HCT116 (cell line): Measurements from ENCODE around the gene DNTT. TPM values are rescaled to one million over a fixed set of nuclear protein-coding genes. Genes with fewer than 3 reads are reported as not detected.

Source experiments
- ATAC-seq: fragments of 200-7000 bp; cut with Tn5 transposase; 2 replicates; pipeline ENCODE4 v1.9.1; 2020; ENCODE audit warnings: mild to moderate bottlenecking, moderate library complexity
- BruUV-seq: library from RNA; stranded (reverse); fragments of 400-500 nt; replicated peaks from 2 replicates; lab custom pipeline; 2021; lab: Mats Ljungman, UMichigan
- CTCF ChIA-PET: fragments of 300-600 bp; sonication (Branson Sonifier 250); formaldehyde crosslinking; loops from one replicate; lab custom pipeline; 2021; ENCODE audit warnings: antibody characterized with exemption; lab: Charles Lee
- POLR2A ChIA-PET: fragments of 300-600, 350-600 bp; sonication (Branson Sonifier 250); formaldehyde crosslinking; loops from one replicate; lab custom pipeline; 2021; ENCODE audit warnings: antibody characterized with exemption; lab: Charles Lee
- RAD21 ChIA-PET, 2 experiments: fragments of 300-600 bp; sonication (Branson Sonifier 250); formaldehyde crosslinking; loops; one replicate each; lab custom pipeline; 2023; ENCODE audit warnings: low total read pairs in 2 of 2; ENCODE audit not compliant: uncharacterized antibody in 2 of 2, unreplicated experiment in 2 of 2, low non-redundant PET in 1 of 2; lab: Charles Lee
- DNase-seq: peaks from one replicate; pipeline ENCODE4 v3.0.0-alpha.2; 2010; ENCODE audit warnings: low read depth, low spot score
- H2AFZ ChIP-seq: fragments of 200-600 bp; shearing (Covaris generic), sonication (generic); 2 replicates; pipeline ENCODE4 v1.6.1; 2017; ENCODE audit warnings: low read depth, mixed run types, mixed read lengths, antibody characterized with exemption, low read length; ENCODE audit not compliant: poor library complexity, severe bottlenecking
- H3K27ac ChIP-seq: 2 replicates; pipeline ENCODE4 v1.5.1; 2012; ENCODE audit warnings: low read depth, low read length
- H3K27me3 ChIP-seq: fragments of 200-600 bp; sonication (generic); 2 replicates; pipeline ENCODE4 v1.6.1; 2016; ENCODE audit warnings: mixed run types, low read length, mixed read lengths; ENCODE audit not compliant: insufficient read depth
- H3K36me3 ChIP-seq, 2 experiments: fragments of 200-500 bp in 1 of 2; fragments of 200-600 bp in 1 of 2; sonication (Bioruptor generic) in 1 of 2; sonication (generic) in 1 of 2; 2 replicates each; pipeline versions ENCODE4 v1.5.1 to v1.6.1; 2014 to 2016; ENCODE audit warnings: low read length in 2 of 2, inconsistent platforms in 1 of 2, mixed read lengths in 1 of 2, mixed run types in 1 of 2; ENCODE audit not compliant: insufficient read depth in 2 of 2, control insufficient read depth in 1 of 2
- H3K4me1 ChIP-seq, 2 experiments: fragments of 200-600 bp in 1 of 2; sonication (generic) in 1 of 2; 2 replicates each; pipeline versions ENCODE4 v1.5.1 to v1.6.1; 2012 to 2017; ENCODE audit warnings: low read length in 2 of 2, inconsistent platforms in 1 of 2, mild to moderate bottlenecking in 1 of 2, mixed read lengths in 1 of 2, mixed run types in 1 of 2, moderate library complexity in 1 of 2; ENCODE audit not compliant: insufficient read depth in 2 of 2, control insufficient read depth in 1 of 2
- H3K4me2 ChIP-seq: fragments of 200-600 bp; sonication (generic); 2 replicates; pipeline ENCODE4 v1.6.1; 2017; ENCODE audit warnings: mixed run types, low read length, mixed read lengths
- H3K4me3 ChIP-seq, 2 experiments: fragments of 200-600 bp in 1 of 2; sonication (generic) in 1 of 2; replicated peaks in 1 of 2; 2 replicates each; pipeline ENCODE4 v1.5.1; 2011 to 2016; ENCODE audit warnings: low read length in 2 of 2, control low read depth in 1 of 2, low read depth in 1 of 2, mild to moderate bottlenecking in 1 of 2, mixed read lengths in 1 of 2, mixed run types in 1 of 2
- H3K79me2 ChIP-seq: fragments of 200-600 bp; sonication (generic); 2 replicates; pipeline ENCODE4 v1.6.1; 2017; ENCODE audit warnings: mild to moderate bottlenecking, mixed run types, low read length, moderate library complexity, mixed read lengths; ENCODE audit not compliant: insufficient read depth
- H3K9ac ChIP-seq: fragments of 200-600 bp; sonication (generic); 2 replicates; pipeline ENCODE4 v1.6.1; 2016; ENCODE audit warnings: low read length, mixed read lengths
- H3K9me2 ChIP-seq: fragments of 200-600 bp; sonication (generic), shearing (Covaris generic); 2 replicates; pipeline ENCODE4 v1.6.1; 2017; ENCODE audit warnings: mixed run types, mild to moderate bottlenecking, moderate library complexity; ENCODE audit not compliant: insufficient read depth
- H3K9me3 ChIP-seq, 2 experiments: fragments of 200-500 bp in 1 of 2; fragments of 200-600 bp in 1 of 2; sonication (Bioruptor generic) in 1 of 2; sonication (generic) in 1 of 2; 2 replicates each; pipeline ENCODE4 v1.6.1; 2014 to 2017; ENCODE audit warnings: low read length in 2 of 2, mixed read lengths in 2 of 2, inconsistent platforms in 1 of 2, low read depth in 1 of 2, mild to moderate bottlenecking in 1 of 2, mixed run types in 1 of 2, moderate library complexity in 1 of 2; ENCODE audit not compliant: control insufficient read depth in 1 of 2, insufficient read depth in 1 of 2
- H4K20me1 ChIP-seq: fragments of 200-600 bp; sonication (generic), shearing (Covaris generic); 2 replicates; pipeline ENCODE4 v1.6.1; 2017; ENCODE audit warnings: mixed run types, mild to moderate bottlenecking, moderate library complexity; ENCODE audit not compliant: insufficient read depth
- ATF3 ChIP-seq: IDR thresholded peaks from 2 replicates; pipeline ENCODE4 v1.6.1; 2012
- CEBPB ChIP-seq: IDR thresholded peaks from 2 replicates; pipeline ENCODE4 v1.6.1; 2012; ENCODE audit warnings: low read depth
- CTCF ChIP-seq, 3 experiments: fragments of 200-600 bp in 1 of 3; sonication (generic) in 1 of 3; IDR thresholded peaks in 2 of 3; conservative IDR thresholded peaks in 1 of 3; 2 replicates each; pipeline ENCODE4 v1.5.1; 2012 to 2017; ENCODE audit warnings: low read depth in 2 of 3, low read length in 2 of 3, antibody characterized with exemption in 1 of 3, borderline replicate concordance in 1 of 3, control low read depth in 1 of 3, mild to moderate bottlenecking in 1 of 3, mixed read lengths in 1 of 3, mixed run types in 1 of 3, moderate library complexity in 1 of 3; ENCODE audit not compliant: insufficient read depth in 1 of 3
- EGR1 ChIP-seq: IDR thresholded peaks from 2 replicates; pipeline ENCODE4 v1.6.1; 2012; ENCODE audit warnings: low read depth
- ELF1 ChIP-seq: IDR thresholded peaks from 2 replicates; pipeline ENCODE4 v1.6.1; 2012; ENCODE audit warnings: low read depth, borderline replicate concordance
- EZH2 ChIP-seq: fragments of 200-600 bp; sonication (generic); IDR thresholded peaks from 2 replicates; pipeline ENCODE4 v1.6.1; 2017; ENCODE audit warnings: antibody characterized with exemption, mixed run types
- EZH2phosphoT487 ChIP-seq: fragments of 200-600 bp; IDR thresholded peaks from 2 replicates; pipeline ENCODE4 v1.6.1; 2018; ENCODE audit warnings: antibody characterized with exemption, borderline replicate concordance
- MAX ChIP-seq: IDR thresholded peaks from 2 replicates; pipeline ENCODE4 v1.6.1; 2012
- POLR2A ChIP-seq: IDR thresholded peaks from 2 replicates; pipeline ENCODE4 v1.7.0; 2011; ENCODE audit warnings: borderline replicate concordance; ENCODE audit not compliant: insufficient read depth, insufficient read length; ENCODE audit errors: extremely low read depth
- POLR2AphosphoS5 ChIP-seq: IDR thresholded peaks from 2 replicates; pipeline ENCODE4 v1.6.1; 2011; ENCODE audit warnings: mild to moderate bottlenecking, low read depth, low read length, moderate library complexity
- RAD21 ChIP-seq: IDR thresholded peaks from 2 replicates; pipeline ENCODE4 v1.6.1; 2012; ENCODE audit warnings: low read depth, mild to moderate bottlenecking
- SIN3A ChIP-seq: IDR thresholded peaks from 2 replicates; pipeline ENCODE4 v1.6.1; 2012; ENCODE audit warnings: low read depth
- SP1 ChIP-seq: IDR thresholded peaks from 2 replicates; pipeline ENCODE4 v1.6.1; 2012; ENCODE audit warnings: low read depth
- SRF ChIP-seq: IDR thresholded peaks from 2 replicates; pipeline ENCODE4 v1.6.1; 2012; ENCODE audit warnings: low read depth
- YY1 ChIP-seq: IDR thresholded peaks from 2 replicates; pipeline ENCODE4 v1.6.1; 2011; ENCODE audit warnings: low read length, low read depth, moderate library complexity, mild to moderate bottlenecking; ENCODE audit not compliant: insufficient replicate concordance; ENCODE audit errors: extremely low read depth
- ZFX ChIP-seq: fragments of 450-650 bp; IDR thresholded peaks from 2 replicates; pipeline ENCODE4 v1.6.1; 2017
- ZNF274 ChIP-seq: fragments of 200-500 bp; sonication (Bioruptor generic); IDR thresholded peaks from 2 replicates; pipeline ENCODE4 v1.6.1; 2014; ENCODE audit warnings: mild to moderate bottlenecking, low read depth, low read length, inconsistent platforms
- intact Hi-C: fragments of 100-400 bp; cut with micrococcal nuclease; formaldehyde crosslinking; loops from 2 replicates; pipeline ENCODE4 v1.10.0; 2022
- total RNA-seq: library from RNA; stranded (reverse); gene quantifications from one replicate; pipeline ENCODE4 v1.2.1, GENCODE V29; 2021; ENCODE audit not compliant: unreplicated experiment

DNTT gene
- total RNA-seq, 1 experiment from 2014 or later: not detected

GRCh38 chr10:96270571-96270970 lies 33.7 kb upstream of the DNTT start:
- ChIA-PET CTCF (interaction anchor here (0.6 kb wide), 1 partner anchor 126 kb away, joined by 3 read pairs; no protein-coding TSS in a partner anchor), POLR2A (no interaction called here), RAD21 (no interaction called here)
- Histone ChIP-seq H3K79me2 (no peaks in the 10 kb centered on the region), H3K9me3 (no peaks in the 10 kb centered on the region), H2AFZ (no peak overlapping the region), H3K4me1 (peaks cover 14 to 25% of the 10 kb centered on the region in 2 experiments), H3K9me2 (no peaks in the 10 kb centered on the region), H3K9ac (no peak overlapping the region), H3K4me2 (no peak overlapping the region), H4K20me1 (no peaks in the 10 kb centered on the region), H3K4me3 (no peak overlapping the region), H3K27ac (no peak overlapping the region), H3K27me3 (no peaks in the 10 kb centered on the region), H3K36me3 (no peaks in the 10 kb centered on the region)
- TF ChIP-seq ZFX: no peak
- TF ChIP-seq MAX: no peak
- DNase-seq (no peak), ATAC-seq (no peak)
- intact Hi-C loops: no loop called here
- no TSS peak for BruUV-seq

- no peaks in the 10 kb centered on the region for H3K9me2 ChIP-seq
- ATAC-seq (no peak), DNase-seq (no peak)
- ChIA-PET POLR2A (no interaction called here), RAD21 (no interaction called here), CTCF (interaction anchor here (0.6 kb wide), 1 partner anchor 125 kb away, joined by 3 read pairs; no protein-coding TSS in a partner anchor)
- no peak within 1 kb of the TSS for H3K27ac ChIP-seq
- H3K4me1 ChIP-seq: peaks cover 14 to 24% of the 10 kb centered on the region in 2 experiments
- BruUV-seq: no TSS peak
- H3K79me2 ChIP-seq: no peaks in the 10 kb centered on the region
- TF ChIP-seq MAX (no peak), SP1 (no peak), ATF3 (no peak), POLR2AphosphoS5 (no peak), YY1 (no peak), EGR1 (no peak), CTCF (IDR thresholded peaks at IDR 0.05 in 2 of 3, conservative IDR thresholded peaks at IDR 0.05 in 1 of 3; ENCODE audit: borderline replicate concordance in 1 of 3, insufficient read depth in 1 of 3, low read depth in 2 of 3, low read length in 2 of 3) (no peak), SRF (no peak), ZNF274 (no peak), CEBPB (no peak), EZH2 (no peak), EZH2phosphoT487 (no peak), SIN3A (no peak), POLR2A (no peak), RAD21 (no peak), ELF1 (no peak), ZFX (no peak)
- no peak within 1 kb of the TSS for H3K4me2 ChIP-seq
- H3K4me3 ChIP-seq: no peak within 1 kb of the TSS
- no peaks in the 10 kb centered on the region for H3K27me3 ChIP-seq
- intact Hi-C loops: no loop called here
- no peaks in the 10 kb centered on the region for H3K36me3 ChIP-seq
- H4K20me1 ChIP-seq: no peaks in the 10 kb centered on the region
- H3K9me3 ChIP-seq: no peaks in the 10 kb centered on the region
- H3K9ac ChIP-seq: no peak within 1 kb of the TSS
- H2AFZ ChIP-seq: no peak within 1 kb of the TSS
Measured at GRCh38 chr10:96271016-96271815, 33.0 kb upstream of the DNTT start, which contains the start of gene BLNK. Gene BLNK, minus strand, starts transcription at chr10:96271569. Its CDS starts 171 bp downstream, at chr10:96271398.
